ENCODE data around the gene HSF2. TPM values are rescaled to one million over a fixed set of nuclear protein-coding genes. Genes with fewer than 3 reads are reported as not detected.

The HSF2 gene, protein sequence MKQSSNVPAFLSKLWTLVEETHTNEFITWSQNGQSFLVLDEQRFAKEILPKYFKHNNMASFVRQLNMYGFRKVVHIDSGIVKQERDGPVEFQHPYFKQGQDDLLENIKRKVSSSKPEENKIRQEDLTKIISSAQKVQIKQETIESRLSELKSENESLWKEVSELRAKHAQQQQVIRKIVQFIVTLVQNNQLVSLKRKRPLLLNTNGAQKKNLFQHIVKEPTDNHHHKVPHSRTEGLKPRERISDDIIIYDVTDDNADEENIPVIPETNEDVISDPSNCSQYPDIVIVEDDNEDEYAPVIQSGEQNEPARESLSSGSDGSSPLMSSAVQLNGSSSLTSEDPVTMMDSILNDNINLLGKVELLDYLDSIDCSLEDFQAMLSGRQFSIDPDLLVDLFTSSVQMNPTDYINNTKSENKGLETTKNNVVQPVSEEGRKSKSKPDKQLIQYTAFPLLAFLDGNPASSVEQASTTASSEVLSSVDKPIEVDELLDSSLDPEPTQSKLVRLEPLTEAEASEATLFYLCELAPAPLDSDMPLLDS
- total RNA-seq, result 10 to 100 TPM; 17.7 to 34.6 TPM

DNA sequence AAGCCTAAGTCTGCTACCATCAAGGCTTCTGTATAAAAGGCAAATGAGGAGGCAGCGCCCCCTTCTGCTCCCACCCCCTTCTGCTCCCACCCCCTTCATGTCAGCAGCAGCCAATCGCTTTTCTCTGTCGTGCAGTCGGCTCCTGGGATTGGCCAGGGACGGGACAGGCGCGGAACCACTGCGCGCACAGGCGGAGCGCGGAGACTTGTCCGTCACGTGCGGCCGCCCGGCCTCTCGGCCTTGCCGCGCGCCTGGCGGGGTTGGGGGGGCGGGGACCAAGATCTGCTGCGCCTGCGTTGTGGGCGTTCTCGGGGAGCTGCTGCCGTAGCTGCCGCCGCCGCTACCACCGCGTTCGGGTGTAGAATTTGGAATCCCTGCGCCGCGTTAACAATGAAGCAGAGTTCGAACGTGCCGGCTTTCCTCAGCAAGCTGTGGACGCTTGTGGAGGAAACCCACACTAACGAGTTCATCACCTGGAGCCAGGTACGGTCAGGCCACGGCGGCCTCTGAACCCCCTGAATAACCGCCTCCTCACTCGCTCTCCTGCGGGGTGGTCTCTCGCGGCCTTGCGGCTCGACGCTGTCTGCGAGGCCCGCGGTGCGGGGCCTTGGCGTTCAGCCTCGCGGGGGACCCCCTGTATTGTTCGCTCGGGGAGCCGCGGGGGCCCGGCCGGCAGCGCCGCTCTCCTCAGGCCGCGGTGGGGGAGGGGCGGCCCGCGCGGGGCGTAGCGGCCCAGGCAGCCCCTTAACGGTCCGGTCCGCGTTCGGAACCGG lies at the start of gene HSF2:
Gene HSF2, plus strand, starts transcription at position 305 of the 773 bp plus-strand sequence. Its CDS starts 86 bp downstream, at position 391.
- DNase-seq (ENCODE audit: low spot score in 2 of 2), result peak; percentile 85 to 96
- H3K27ac Mint-ChIP-seq, result peak within 1 kb of the TSS; percentile 96 to 98
- H3K9me3 Mint-ChIP-seq, result no peaks in the 10 kb centered on the region
- H3K36me3 Mint-ChIP-seq, result peaks cover 5 to 17% of the 10 kb centered on the region in 2 donors
- ATAC-seq, result peak; percentile 97

DNA sequence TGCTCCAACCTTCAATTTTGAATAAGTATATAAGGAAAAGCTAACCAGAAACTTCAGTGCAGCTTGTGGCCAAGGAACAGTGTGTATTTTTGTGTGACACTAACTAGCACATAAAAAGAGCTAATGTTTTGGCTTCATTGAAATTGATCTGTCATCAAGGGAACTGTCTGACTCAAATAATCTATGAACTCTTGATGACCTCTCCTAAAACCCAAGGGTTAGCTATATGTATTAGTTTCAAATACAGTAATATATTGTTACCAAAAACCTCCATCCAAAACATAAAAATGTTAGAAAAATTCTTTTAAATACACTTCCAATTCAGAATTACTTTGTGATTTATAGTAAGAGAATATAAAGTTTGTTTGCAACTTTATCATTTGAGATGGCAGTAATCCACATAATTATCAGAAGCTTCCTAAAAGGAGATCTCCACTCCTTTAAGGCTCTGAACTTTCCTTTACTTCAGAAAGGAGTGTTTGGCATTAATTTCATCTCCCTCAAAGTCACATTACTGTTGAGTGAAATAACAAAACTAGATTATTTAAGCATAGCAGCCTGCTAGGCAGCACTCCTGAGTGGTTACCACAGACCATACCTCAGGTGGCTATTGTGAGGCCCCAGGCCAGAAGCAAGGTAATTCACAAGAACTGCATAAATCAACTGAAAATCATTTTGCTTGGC lies 46.3 kb upstream of the HSF2 start:
- DNase-seq (ENCODE audit: low spot score in 2 of 2), result no peak
- H3K9me3 Mint-ChIP-seq, result no peaks in the 10 kb centered on the region
- no peak overlapping the region for H3K27ac Mint-ChIP-seq
- no peaks in the 10 kb centered on the region for H3K36me3 Mint-ChIP-seq
- no peak for ATAC-seq

- no peak for ATAC-seq
- no peak overlapping the region for H3K27ac Mint-ChIP-seq
- H3K36me3 Mint-ChIP-seq, result no peaks in the 10 kb centered on the region
- peaks cover 0 to 1% of the 10 kb centered on the region in 2 donors for H3K9me3 Mint-ChIP-seq
- no peak for DNase-seq (ENCODE audit: low spot score in 2 of 2)
Observed at GRCh38 chr6:122360809-122361208, 38.6 kb upstream of the HSF2 start.

DNA sequence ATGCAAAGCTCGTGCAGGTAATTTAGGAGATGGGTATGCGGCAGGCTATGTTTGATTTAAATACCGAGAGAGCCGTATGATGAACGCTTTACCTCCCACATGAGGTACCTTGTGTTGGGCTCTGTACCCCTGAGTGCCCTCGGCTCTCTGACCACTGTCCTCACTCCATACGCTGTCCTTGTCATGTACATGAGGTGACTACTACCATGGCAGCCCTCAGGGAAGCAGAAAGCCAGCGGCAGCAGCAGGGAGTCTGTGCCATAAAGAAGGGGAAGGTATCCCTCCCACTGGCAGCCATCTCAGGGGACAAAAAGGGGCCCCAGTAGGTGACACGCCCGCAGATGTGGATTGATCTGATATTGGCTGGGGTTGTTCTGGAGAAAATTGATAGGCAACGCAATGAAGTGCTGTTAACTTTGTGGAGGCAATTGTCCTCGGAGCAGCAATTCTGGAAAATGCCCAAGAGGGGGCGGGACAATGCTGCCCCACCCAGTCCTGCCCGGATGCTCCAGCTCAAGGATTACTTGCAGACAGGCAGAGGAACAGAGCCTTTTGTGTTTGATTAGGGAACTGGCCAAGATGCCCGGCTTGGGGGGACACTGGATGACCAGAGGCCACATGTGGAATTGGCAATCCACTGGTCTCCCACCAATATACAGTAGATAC lies 38.0 kb upstream of the HSF2 start:
- DNase-seq (ENCODE audit: low spot score in 2 of 2), result no peak
- ATAC-seq, result no peak
- no peaks in the 10 kb centered on the region for H3K36me3 Mint-ChIP-seq
- peaks cover 0 to 4% of the 10 kb centered on the region in 2 donors for H3K9me3 Mint-ChIP-seq
- H3K27ac Mint-ChIP-seq, result no peak overlapping the region

DNA sequence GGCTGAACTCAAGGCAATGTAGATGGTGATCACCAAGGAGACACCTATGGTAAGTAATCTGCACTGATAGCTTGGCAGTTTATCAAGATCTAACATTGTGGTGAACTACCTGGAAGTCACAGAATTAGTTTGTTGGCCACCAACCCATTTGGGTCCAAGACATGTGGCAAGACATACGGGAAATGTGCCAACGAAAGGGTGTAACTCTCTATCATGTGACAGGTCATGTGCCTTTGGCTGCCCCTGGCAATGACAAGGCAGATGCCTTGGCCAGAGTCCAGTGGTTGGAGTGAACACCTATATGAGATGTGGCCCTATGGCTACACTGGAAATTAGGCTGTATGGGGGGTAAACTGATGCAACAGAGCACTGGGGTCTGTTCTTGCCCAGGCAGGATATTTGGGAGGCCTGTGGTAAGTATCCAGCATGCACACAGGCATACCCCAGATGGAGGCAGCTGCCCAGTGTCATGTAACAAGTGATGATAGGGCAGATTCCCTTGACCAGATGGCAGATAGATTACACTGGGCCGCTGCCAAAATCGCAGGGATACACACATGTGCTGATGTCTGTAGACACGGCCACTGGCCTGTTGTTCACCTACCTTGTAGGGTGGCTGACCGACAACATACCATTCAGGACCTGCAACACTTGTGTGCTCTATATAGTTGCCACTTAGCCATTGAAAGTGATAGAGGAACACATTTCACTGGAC lies 35.5 kb upstream of the HSF2 start:
- ATAC-seq, result no peak
- DNase-seq (ENCODE audit: low spot score in 2 of 2), result no peak
- Mint-ChIP-seq H3K9me3 (peaks cover 0 to 4% of the 10 kb centered on the region in 2 donors), H3K36me3 (no peaks in the 10 kb centered on the region), H3K27ac (no peak overlapping the region)

DNA sequence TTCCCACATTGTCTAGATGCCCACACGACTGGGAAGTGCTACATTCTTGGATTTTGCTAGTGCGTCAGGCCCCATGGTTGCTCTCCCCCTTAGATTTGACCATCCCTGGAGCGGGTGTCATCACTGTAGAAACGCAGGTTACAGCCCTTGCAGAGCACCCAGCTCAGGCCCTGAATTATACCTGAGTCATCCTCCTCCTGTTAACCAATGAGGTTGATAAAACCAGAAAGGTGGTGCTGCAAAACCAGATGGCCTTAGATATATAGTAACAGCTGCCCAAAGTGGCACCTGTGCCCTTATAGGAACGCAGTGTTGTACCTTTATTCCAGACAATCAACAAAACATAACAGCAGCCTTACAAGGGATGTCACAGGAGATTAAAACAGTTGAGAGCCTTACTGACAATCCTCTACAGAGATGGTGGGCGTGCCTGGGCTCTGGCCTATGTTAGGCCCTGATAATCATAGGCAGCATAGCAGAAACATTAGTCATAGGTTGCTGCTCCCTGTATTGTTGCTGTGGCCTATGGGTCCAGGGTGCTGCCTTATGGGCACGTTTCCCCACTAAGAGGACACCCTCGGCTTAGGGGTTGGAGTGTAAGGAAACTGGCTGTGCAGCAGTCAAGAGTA lies 33.6 kb upstream of the HSF2 start:
- no peaks in the 10 kb centered on the region for H3K36me3 Mint-ChIP-seq
- no peak overlapping the region for H3K27ac Mint-ChIP-seq
- H3K9me3 Mint-ChIP-seq, result peaks cover 0 to 4% of the 10 kb centered on the region in 2 donors
- no peak for ATAC-seq
- no peak for DNase-seq (ENCODE audit: low spot score in 2 of 2)

DNA sequence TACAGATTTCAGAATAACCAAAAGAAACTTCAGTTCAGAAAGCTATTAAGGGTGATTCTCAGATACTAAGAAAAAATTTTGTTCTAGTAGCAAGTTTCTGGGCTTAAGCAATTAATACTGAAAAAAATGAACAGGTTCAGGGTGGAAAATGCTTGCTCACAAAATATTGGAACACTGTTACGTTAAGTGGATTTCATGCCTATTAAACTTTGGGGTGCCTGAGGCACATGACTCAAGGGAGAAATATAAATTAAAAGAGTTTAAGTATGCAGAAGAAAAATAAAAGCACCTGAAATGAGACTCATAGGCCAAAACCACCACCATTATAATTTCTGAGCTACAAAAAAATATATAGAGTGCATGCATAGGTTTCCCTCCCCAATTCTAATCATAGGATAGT lies 32.3 kb upstream of the HSF2 start:
- Mint-ChIP-seq H3K36me3 (no peaks in the 10 kb centered on the region), H3K9me3 (peaks cover 0 to 4% of the 10 kb centered on the region in 2 donors), H3K27ac (no peak overlapping the region)
- ATAC-seq (no peak), DNase-seq (ENCODE audit: low spot score in 2 of 2) (no peak)

- ATAC-seq (no peak), DNase-seq (ENCODE audit: low spot score in 2 of 2) (no peak)
- peaks cover 0 to 4% of the 10 kb centered on the region in 2 donors for H3K9me3 Mint-ChIP-seq
- H3K36me3 Mint-ChIP-seq, result no peaks in the 10 kb centered on the region
- no peak overlapping the region for H3K27ac Mint-ChIP-seq
Observed at GRCh38 chr6:122369536-122369935, 29.9 kb upstream of the HSF2 start.

DNA sequence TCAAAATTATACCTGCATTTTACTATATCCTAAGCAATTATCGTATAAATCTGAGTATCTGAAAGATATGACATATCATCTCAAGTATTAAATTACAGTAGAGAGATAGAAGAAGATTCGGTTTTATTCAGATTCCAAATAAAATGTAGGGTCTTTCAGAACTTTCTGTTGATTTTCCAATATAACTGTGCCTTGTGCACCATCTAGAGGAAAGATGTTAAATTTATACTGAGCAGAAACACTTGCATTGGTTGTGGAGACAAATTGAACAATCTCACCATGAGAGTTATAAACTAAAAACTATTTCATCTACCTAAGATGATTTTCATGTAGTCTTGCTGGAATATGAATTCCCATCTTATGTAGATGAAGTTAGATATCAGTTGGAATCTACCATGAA lies 26.8 kb upstream of the HSF2 start:
- ATAC-seq, result no peak
- Mint-ChIP-seq H3K9me3 (no peaks in the 10 kb centered on the region), H3K27ac (no peak overlapping the region), H3K36me3 (no peaks in the 10 kb centered on the region)
- no peak for DNase-seq (ENCODE audit: low spot score in 2 of 2)

- ATAC-seq, result peak in 1 of 2 donors; percentile 66
- DNase-seq (ENCODE audit: low spot score in 2 of 2), result no peak
- Mint-ChIP-seq H3K27ac (no peak overlapping the region), H3K9me3 (no peaks in the 10 kb centered on the region), H3K36me3 (no peaks in the 10 kb centered on the region)
Observed at GRCh38 chr6:122374307-122374706, 25.1 kb upstream of the HSF2 start.

- no peak for ATAC-seq
- no peak for DNase-seq (ENCODE audit: low spot score in 2 of 2)
Observed at GRCh38 chr6:122376246-122376645, 23.2 kb upstream of the HSF2 start.

DNA sequence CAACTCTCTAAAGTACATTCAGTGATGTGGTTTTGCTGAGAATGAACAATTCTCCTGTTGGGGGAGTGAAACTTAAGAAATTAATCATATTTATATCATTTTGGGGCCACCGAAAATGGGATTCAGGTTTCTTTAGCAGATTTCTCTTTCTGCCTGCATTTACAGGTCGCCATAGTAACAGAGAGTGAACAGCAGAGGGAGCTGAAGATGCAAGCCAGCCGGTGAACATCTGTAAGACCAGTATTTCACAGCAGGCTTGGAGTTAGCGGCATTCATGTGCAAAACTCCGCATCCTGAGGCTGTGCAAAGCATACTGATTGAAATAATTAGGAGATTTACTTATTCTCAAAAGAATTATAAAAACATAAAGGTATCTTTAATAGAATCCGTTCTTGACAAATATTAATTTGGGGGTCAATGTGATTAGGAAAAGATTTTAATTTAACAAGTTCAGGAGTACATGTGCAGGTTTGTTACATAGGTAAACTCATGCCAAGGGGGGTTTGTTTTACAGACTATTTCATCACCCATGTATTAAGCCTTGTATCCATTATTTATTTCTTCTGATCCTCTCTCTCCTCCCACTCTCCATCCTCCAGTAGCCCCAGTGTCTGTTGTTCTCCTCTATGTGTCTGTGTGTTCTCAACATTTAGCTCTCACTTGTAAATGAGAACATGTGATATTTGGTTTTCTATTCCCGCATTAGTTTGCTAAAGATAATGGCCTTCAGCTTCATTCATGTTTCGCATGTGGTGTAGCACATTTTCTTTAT lies 17.8 kb upstream of the HSF2 start:
- DNase-seq (ENCODE audit: low spot score in 2 of 2) (peak in 1 of 2 donors; percentile 49), ATAC-seq (peak; percentile 87 to 97)
- Mint-ChIP-seq H3K36me3 (no peaks in the 10 kb centered on the region), H3K9me3 (no peaks in the 10 kb centered on the region), H3K27ac (no peak overlapping the region)

More at GRCh38 chr6:122376246-122376645, 23.2 kb upstream of the HSF2 start:
- H3K27ac Mint-ChIP-seq, result no peak overlapping the region
- no peaks in the 10 kb centered on the region for H3K9me3 Mint-ChIP-seq
- no peaks in the 10 kb centered on the region for H3K36me3 Mint-ChIP-seq

DNA sequence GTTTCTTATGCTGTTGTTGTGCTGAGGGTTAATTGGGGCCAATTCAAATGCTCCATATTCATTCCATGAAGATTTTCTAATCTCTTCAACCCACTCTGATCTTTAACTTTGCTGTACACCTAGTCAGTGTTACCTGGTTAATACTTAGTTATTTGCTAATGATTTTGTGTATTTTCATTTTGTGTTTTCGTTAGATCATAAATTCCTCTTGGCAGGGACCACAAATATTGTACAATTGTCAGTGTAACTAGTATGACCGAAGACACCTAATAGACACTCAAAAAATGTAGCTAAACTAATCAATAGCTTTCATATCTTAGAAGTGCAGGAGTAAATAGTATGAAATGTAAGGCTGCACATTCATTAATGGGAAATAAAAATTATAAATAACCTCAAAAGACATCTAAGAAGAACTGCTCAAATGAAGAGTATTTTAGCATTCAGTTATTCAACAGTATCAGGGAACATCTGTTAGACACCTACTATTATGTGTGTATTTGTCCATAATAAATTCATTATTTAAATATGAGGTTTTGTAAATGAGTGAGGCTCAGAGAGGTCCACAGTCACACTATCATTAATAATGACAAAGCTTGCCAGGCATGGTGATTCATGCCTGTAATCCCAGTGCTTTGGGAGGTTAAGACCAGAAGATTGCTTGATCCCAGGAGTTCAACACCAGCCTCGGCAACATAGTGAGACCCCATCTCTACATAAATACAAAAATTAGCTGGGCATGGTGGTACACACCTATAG lies 13.4 kb upstream of the HSF2 start:
- H3K27ac Mint-ChIP-seq, result no peak overlapping the region
- no peak for DNase-seq (ENCODE audit: low spot score in 2 of 2)
- H3K9me3 Mint-ChIP-seq, result no peaks in the 10 kb centered on the region
- no peak for ATAC-seq
- H3K36me3 Mint-ChIP-seq, result no peaks in the 10 kb centered on the region

GRCh38 chr6:122388945-122389344 lies 10.5 kb upstream of the HSF2 start:
- no peak for DNase-seq (ENCODE audit: low spot score in 2 of 2)

More at GRCh38 chr6:122388945-122389344, 10.5 kb upstream of the HSF2 start:
- no peak for ATAC-seq
- Mint-ChIP-seq H3K27ac (no peak overlapping the region), H3K9me3 (no peaks in the 10 kb centered on the region), H3K36me3 (no peaks in the 10 kb centered on the region)
